GM21526 (cell line): ENCODE data around the gene UNC13A.

Source experiments
- ATAC-seq: cut with Tn5 transposase; IDR thresholded peaks from one replicate; pipeline ENCODE4 v1.9.1; 2021; ENCODE audit warnings: moderate library complexity; ENCODE audit not compliant: unreplicated experiment, low FRiP score

The UNC13A gene

GRCh38 chr19:17687857-17688784 is at the start of gene UNC13A:
UNC13A (minus strand) TSS chr19:17688354; CDS start chr19:17688199, 155 bp downstream.
- no peak for ATAC-seq

GRCh38 chr19:17737690-17738153 is 49.6 kb upstream of the UNC13A start:
- ATAC-seq = no peak

- no peak for ATAC-seq
Measured at GRCh38 chr19:17735410-17735809, 47.3 kb upstream of the UNC13A start.

- ATAC-seq = no peak
Measured at GRCh38 chr19:17734146-17734545, 46.0 kb upstream of the UNC13A start.

GRCh38 chr19:17733127-17733526 is 45.0 kb upstream of the UNC13A start:
- no peak for ATAC-seq

- ATAC-seq = no peak
Measured at GRCh38 chr19:17727843-17728242, 39.7 kb upstream of the UNC13A start.

GRCh38 chr19:17726964-17727773 is 39.0 kb upstream of the UNC13A start:
- ATAC-seq = no peak

- ATAC-seq = no peak
Measured at GRCh38 chr19:17726136-17726741, 38.1 kb upstream of the UNC13A start.

- no peak for ATAC-seq
Measured at GRCh38 chr19:17725422-17726078, 37.4 kb upstream of the UNC13A start.

- ATAC-seq = no peak
Measured at GRCh38 chr19:17724655-17725054, 36.5 kb upstream of the UNC13A start.

GRCh38 chr19:17722655-17723240 is 34.6 kb upstream of the UNC13A start:
- ATAC-seq = no peak

- ATAC-seq = no peak
Measured at GRCh38 chr19:17721821-17722220, 33.7 kb upstream of the UNC13A start.

- ATAC-seq = no peak
Measured at GRCh38 chr19:17721111-17721628, 33.0 kb upstream of the UNC13A start.

- no peak for ATAC-seq
Measured at GRCh38 chr19:17720440-17720839, 32.3 kb upstream of the UNC13A start.

GRCh38 chr19:17719730-17720400 is 31.7 kb upstream of the UNC13A start:
- ATAC-seq = peak; percentile 14

GRCh38 chr19:17718947-17719711 is 31.0 kb upstream of the UNC13A start, which contains the start of gene MAP1S:
MAP1S (plus strand) TSS chr19:17719480; CDS start chr19:17719503, 23 bp downstream.
- peak; percentile 58 for ATAC-seq

GRCh38 chr19:17718550-17718946 is 30.4 kb upstream of the UNC13A start:
- no peak for ATAC-seq

GRCh38 chr19:17716309-17716929 is 28.3 kb upstream of the UNC13A start:
- ATAC-seq = no peak
